ENCODE data around the gene IFI27.

DNA sequence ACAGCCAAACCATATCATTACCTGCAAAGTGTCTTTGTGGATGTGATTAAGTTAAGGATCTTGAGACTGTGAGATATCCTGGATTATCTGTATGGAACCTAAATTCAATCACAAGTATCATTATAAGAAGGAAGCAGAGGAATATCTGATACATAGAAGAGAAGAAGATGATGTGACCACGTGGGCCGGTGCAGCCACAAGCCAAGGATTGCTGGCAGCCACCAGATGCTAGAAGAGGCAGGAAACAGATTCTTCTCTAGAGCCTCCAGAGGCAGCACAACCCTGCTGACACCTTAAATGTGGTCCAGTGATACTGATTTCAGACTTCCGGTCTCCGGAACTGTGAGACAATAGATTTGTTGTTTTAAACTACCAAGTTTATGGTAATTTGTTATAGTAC, 24.9 kb downstream of the IFI27 start:
- TF ChIP-seq, protein P1, sequence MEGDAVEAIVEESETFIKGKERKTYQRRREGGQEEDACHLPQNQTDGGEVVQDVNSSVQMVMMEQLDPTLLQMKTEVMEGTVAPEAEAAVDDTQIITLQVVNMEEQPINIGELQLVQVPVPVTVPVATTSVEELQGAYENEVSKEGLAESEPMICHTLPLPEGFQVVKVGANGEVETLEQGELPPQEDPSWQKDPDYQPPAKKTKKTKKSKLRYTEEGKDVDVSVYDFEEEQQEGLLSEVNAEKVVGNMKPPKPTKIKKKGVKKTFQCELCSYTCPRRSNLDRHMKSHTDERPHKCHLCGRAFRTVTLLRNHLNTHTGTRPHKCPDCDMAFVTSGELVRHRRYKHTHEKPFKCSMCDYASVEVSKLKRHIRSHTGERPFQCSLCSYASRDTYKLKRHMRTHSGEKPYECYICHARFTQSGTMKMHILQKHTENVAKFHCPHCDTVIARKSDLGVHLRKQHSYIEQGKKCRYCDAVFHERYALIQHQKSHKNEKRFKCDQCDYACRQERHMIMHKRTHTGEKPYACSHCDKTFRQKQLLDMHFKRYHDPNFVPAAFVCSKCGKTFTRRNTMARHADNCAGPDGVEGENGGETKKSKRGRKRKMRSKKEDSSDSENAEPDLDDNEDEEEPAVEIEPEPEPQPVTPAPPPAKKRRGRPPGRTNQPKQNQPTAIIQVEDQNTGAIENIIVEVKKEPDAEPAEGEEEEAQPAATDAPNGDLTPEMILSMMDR (IDR thresholded peaks at IDR 0.05), result no peak
- no peak for TF ChIP-seq POLR2A (IDR thresholded peaks at IDR 0.05; ENCODE audit: low read depth)
